ENCODE results near the gene GFOD1. TPM values are rescaled to one million over a fixed set of nuclear protein-coding genes. Genes with fewer than 3 reads are reported as not detected.

GFOD1 gene
- total and polyA plus RNA-seq, 8 donors: 0.76 to 29.4 (median 11.4) TPM

- no peaks in the 10 kb centered on the region for H3K27me3 ChIP-seq
- peaks cover 0 to 42% (median 17%) of the 10 kb centered on the region in 4 donors for H3K4me1 ChIP-seq
- TF ChIP-seq, protein P1, sequence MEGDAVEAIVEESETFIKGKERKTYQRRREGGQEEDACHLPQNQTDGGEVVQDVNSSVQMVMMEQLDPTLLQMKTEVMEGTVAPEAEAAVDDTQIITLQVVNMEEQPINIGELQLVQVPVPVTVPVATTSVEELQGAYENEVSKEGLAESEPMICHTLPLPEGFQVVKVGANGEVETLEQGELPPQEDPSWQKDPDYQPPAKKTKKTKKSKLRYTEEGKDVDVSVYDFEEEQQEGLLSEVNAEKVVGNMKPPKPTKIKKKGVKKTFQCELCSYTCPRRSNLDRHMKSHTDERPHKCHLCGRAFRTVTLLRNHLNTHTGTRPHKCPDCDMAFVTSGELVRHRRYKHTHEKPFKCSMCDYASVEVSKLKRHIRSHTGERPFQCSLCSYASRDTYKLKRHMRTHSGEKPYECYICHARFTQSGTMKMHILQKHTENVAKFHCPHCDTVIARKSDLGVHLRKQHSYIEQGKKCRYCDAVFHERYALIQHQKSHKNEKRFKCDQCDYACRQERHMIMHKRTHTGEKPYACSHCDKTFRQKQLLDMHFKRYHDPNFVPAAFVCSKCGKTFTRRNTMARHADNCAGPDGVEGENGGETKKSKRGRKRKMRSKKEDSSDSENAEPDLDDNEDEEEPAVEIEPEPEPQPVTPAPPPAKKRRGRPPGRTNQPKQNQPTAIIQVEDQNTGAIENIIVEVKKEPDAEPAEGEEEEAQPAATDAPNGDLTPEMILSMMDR (IDR thresholded peaks at IDR 0.05): no peak
- TF ChIP-seq POLR2AphosphoS5 (IDR thresholded peaks at IDR 0.05) (no peak), EP300 (IDR thresholded peaks at IDR 0.05) (no peak), POLR2A (IDR thresholded peaks at IDR 0.05) (no peak)
- H3K27ac ChIP-seq: peak overlapping the region in 3 of 5 donors; percentile 5 to 49 (median 15)
- intact Hi-C loops (cut with DNase I; ENCODE audit: low total_unique reads): no loop called here
- DNase-seq: no peak
- peaks cover 0 to 25% (median 16%) of the 10 kb centered on the region in 4 donors for H3K36me3 ChIP-seq
- H3K9me3 ChIP-seq: no peaks in the 10 kb centered on the region
- H3K4me3 ChIP-seq: no peak overlapping the region
- WGBS, 5 donors: 42 to 57% (median 43%) methylated on average over 3 of the region's 3 CpGs
Measured at GRCh38 chr6:13367396-13367795, 120.0 kb downstream of the GFOD1 start.

DNA sequence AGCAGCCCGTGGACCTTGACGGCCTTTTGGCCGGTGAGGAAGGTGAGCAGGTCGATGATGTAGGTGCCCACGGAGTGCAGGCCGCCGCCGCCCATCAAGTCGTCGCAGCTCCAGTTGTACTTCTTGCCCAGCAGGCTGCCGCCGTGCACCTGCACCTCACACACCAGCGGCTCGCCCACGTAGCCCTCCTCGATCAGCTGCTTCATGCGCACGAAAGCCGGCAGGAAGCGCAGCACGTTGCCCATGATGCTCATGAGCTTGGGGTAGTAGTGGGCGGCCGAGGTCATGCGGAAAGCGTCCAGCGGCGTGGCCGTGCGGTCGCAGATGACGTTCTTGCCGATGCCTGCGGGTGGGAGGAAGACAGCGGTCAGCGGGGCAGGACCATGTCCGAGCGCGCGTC lies 122.1 kb downstream of the GFOD1 start:
- TF ChIP-seq, protein P1 (IDR thresholded peaks at IDR 0.05): no peak
- H3K4me3 ChIP-seq: no peak overlapping the region
- no peak for DNase-seq

DNA sequence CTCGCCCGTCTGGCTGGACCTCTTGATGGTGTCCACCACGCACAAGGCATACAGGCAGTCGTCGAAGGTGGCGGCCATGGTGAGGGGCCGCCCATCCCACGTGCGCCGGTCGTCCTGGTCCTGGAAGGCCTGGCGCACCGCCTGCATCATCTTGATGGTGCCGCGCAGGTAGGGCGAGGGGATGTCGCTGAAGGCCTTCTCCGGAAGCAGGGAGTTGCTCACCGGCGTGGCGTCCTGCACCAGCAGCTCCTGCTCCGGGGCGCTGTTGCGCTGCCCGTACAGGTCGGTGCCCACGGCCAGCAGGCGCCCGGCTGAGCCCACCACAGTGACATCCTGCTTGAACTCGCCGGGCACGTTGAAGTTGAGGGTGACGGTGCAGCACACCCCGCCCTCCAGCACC lies 122.6 kb downstream of the GFOD1 start:
- Histone ChIP-seq H3K4me1 (peaks cover 0 to 23% (median 13%) of the 10 kb centered on the region in 4 donors), H3K36me3 (peaks cover 0 to 26% (median 16%) of the 10 kb centered on the region in 4 donors), H3K4me3 (no peak overlapping the region), H3K27ac (no peak overlapping the region), H3K9me3 (no peaks in the 10 kb centered on the region), H3K27me3 (no peaks in the 10 kb centered on the region)
- 96 to 99% (median 98%) methylated on average over 23 to 34 of the region's 34 CpGs for WGBS, 5 donors
- DNase-seq: no peak
- TF ChIP-seq, protein P1 (IDR thresholded peaks at IDR 0.05): no peak
- TF ChIP-seq POLR2A (IDR thresholded peaks at IDR 0.05) (no peak), POLR2AphosphoS5 (IDR thresholded peaks at IDR 0.05) (no peak), EP300 (IDR thresholded peaks at IDR 0.05) (no peak)
- intact Hi-C loops (cut with DNase I; ENCODE audit: low total_unique reads): no loop called here

More for the DNA sequence above, 122.1 kb downstream of the GFOD1 start:
- H3K9me3 ChIP-seq: no peaks in the 10 kb centered on the region
- intact Hi-C loops (cut with DNase I; ENCODE audit: low total_unique reads): no loop called here
- H3K4me1 ChIP-seq: peaks cover 0 to 27% (median 15%) of the 10 kb centered on the region in 4 donors
- H3K27me3 ChIP-seq: no peaks in the 10 kb centered on the region
- peaks cover 0 to 26% (median 16%) of the 10 kb centered on the region in 4 donors for H3K36me3 ChIP-seq
- no peak overlapping the region for H3K27ac ChIP-seq
- 96 to 99% (median 98%) methylated on average over 23 to 39 of the region's 39 CpGs for WGBS, 5 donors

GRCh38 chr6:13362412-13362811 lies 125.0 kb downstream of the GFOD1 start:
- peaks cover 0 to 26% (median 17%) of the 10 kb centered on the region in 4 donors for H3K36me3 ChIP-seq
- TF ChIP-seq EP300 (IDR thresholded peaks at IDR 0.05) (no peak), POLR2A (IDR thresholded peaks at IDR 0.05) (no peak), POLR2AphosphoS5 (IDR thresholded peaks at IDR 0.05) (no peak)
- TF ChIP-seq, protein P1 (IDR thresholded peaks at IDR 0.05): no peak
- H3K4me1 ChIP-seq: peaks cover 0 to 5% (median 2%) of the 10 kb centered on the region in 4 donors
- no peak for DNase-seq
- 77 to 94% (median 86%) methylated on average over 4 to 5 of the region's 5 CpGs for WGBS, 5 donors
- no peaks in the 10 kb centered on the region for H3K27me3 ChIP-seq
- H3K4me3 ChIP-seq: no peak overlapping the region
- intact Hi-C loops (cut with DNase I; ENCODE audit: low total_unique reads): no loop called here
- H3K9me3 ChIP-seq: no peaks in the 10 kb centered on the region
- no peak overlapping the region for H3K27ac ChIP-seq

Data from stomach (tissue), 9 donors.